Neuronal stem cell (in vitro differentiated cells): ENCODE results near the gene SELENOM.

Experiments
- DNase-seq: peaks from one replicate; pipeline ENCODE4 v3.0.0-alpha.2; 2013; ENCODE audit warnings: low spot score
- H2AFZ ChIP-seq: one replicate; pipeline ENCODE4 v1.6.1; 2013; ENCODE audit warnings: mild to moderate bottlenecking, low read length, inconsistent platforms
- H2AK5ac ChIP-seq: 2 replicates; pipeline ENCODE4 v1.6.1; 2013; ENCODE audit warnings: low read depth, mild to moderate bottlenecking, inconsistent platforms, low read length, moderate library complexity, mixed read lengths
- H2BK120ac ChIP-seq: 2 replicates; pipeline ENCODE4 v1.6.1; 2013; ENCODE audit warnings: low read depth, mild to moderate bottlenecking, inconsistent platforms, low read length, moderate library complexity, mixed read lengths
- H2BK12ac ChIP-seq: one replicate; pipeline ENCODE4 v1.6.1; 2013; ENCODE audit warnings: low read length, inconsistent platforms
- H2BK15ac ChIP-seq: 2 replicates; pipeline ENCODE4 v1.6.1; 2013; ENCODE audit warnings: mild to moderate bottlenecking, low read length, inconsistent platforms, mixed read lengths
- H2BK5ac ChIP-seq: one replicate; pipeline ENCODE4 v1.6.1; 2013; ENCODE audit warnings: inconsistent platforms, mild to moderate bottlenecking, low read length, moderate library complexity
- H3K14ac ChIP-seq: one replicate; pipeline ENCODE4 v1.6.1; 2013; ENCODE audit warnings: low read length, inconsistent platforms
- H3K18ac ChIP-seq: 2 replicates; pipeline ENCODE4 v1.6.1; 2013; ENCODE audit warnings: low read length, inconsistent platforms
- H3K23ac ChIP-seq: 2 replicates; pipeline ENCODE4 v1.6.1; 2013; ENCODE audit warnings: low read depth, mild to moderate bottlenecking, mixed read lengths, low read length, inconsistent platforms; ENCODE audit not compliant: poor library complexity
- H3K27ac ChIP-seq: replicated peaks from 3 replicates; pipeline ENCODE4 v1.5.1; 2013; ENCODE audit warnings: low read length, inconsistent platforms
- H3K27me3 ChIP-seq, 3 experiments: 2 replicates each; pipeline ENCODE4 v1.6.1; 2013; ENCODE audit warnings: low read length in 3 of 3, mild to moderate bottlenecking in 2 of 3, inconsistent platforms in 1 of 3, low read depth in 1 of 3, mixed read lengths in 1 of 3, moderate library complexity in 1 of 3; ENCODE audit not compliant: control insufficient read depth in 3 of 3, insufficient read depth in 3 of 3
- H3K36me3 ChIP-seq, 2 donors: replicated peaks in 1 of 2; 2 replicates each; pipeline ENCODE4 v1.6.1; 2013; ENCODE audit warnings: low read length in 2 of 2; ENCODE audit not compliant: control insufficient read depth in 2 of 2, insufficient read depth in 2 of 2
- H3K4ac ChIP-seq: 2 replicates; pipeline ENCODE4 v1.6.1; 2013; ENCODE audit warnings: inconsistent platforms, mild to moderate bottlenecking, low read length, moderate library complexity
- H3K4me1 ChIP-seq, 2 donors: 1 replicate in 1 of 2; 2 replicates in 1 of 2; pipeline ENCODE4 v1.6.1; 2013; ENCODE audit warnings: low read length in 2 of 2, low read depth in 1 of 2; ENCODE audit not compliant: control insufficient read depth in 2 of 2, insufficient read depth in 1 of 2
- H3K4me2 ChIP-seq: one replicate; pipeline ENCODE4 v1.6.1; 2013; ENCODE audit warnings: mild to moderate bottlenecking, low read length, inconsistent platforms; ENCODE audit not compliant: insufficient read depth, poor library complexity, severe bottlenecking
- H3K4me3 ChIP-seq, 2 donors: 2 replicates each; pipeline ENCODE4 v1.5.1; 2013; ENCODE audit warnings: low read length in 2 of 2, mild to moderate bottlenecking in 2 of 2, inconsistent platforms in 1 of 2, moderate library complexity in 1 of 2
- H3K79me1 ChIP-seq: one replicate; pipeline ENCODE4 v1.6.1; 2013; ENCODE audit warnings: low read depth, mild to moderate bottlenecking, inconsistent platforms, low read length, moderate library complexity
- H3K9ac ChIP-seq: one replicate; pipeline ENCODE4 v1.6.1; 2013; ENCODE audit warnings: mild to moderate bottlenecking, low read depth, low read length, inconsistent platforms; ENCODE audit not compliant: poor library complexity
- H3K9me3 ChIP-seq, 2 donors: replicated peaks in 1 of 2; 2 replicates each; pipeline versions ENCODE3 to v1.6.1; 2013; ENCODE audit warnings: low read length in 2 of 2, mild to moderate bottlenecking in 2 of 2, inconsistent platforms in 1 of 2, low read depth in 1 of 2, mixed read lengths in 1 of 2, moderate library complexity in 1 of 2; ENCODE audit not compliant: control insufficient read depth in 2 of 2, insufficient read depth in 1 of 2
- H4K8ac ChIP-seq: one replicate; pipeline ENCODE4 v1.6.1; 2013; ENCODE audit warnings: low read depth, mild to moderate bottlenecking, inconsistent platforms, low read length, moderate library complexity
- H4K91ac ChIP-seq: one replicate; pipeline ENCODE4 v1.6.1; 2013; ENCODE audit warnings: low read length, low read depth, mild to moderate bottlenecking, inconsistent platforms; ENCODE audit not compliant: poor library complexity
- WGBS, 2 donors: extraction: QIAGEN DNeasy Blood & Tissue Kit; methylation state at CpG; one replicate each; pipeline ENCODE4 v1.1.7; 2013; ENCODE audit warnings: missing lambda C conversion rate in 2 of 2, mixed read lengths in 1 of 2; ENCODE audit not compliant: insufficient read length in 2 of 2, insufficient replicate concordance in 1 of 2; ENCODE audit errors: extremely low coverage in 2 of 2; 5-methylcytosine and 5-hydroxymethylcytosine counted together

SELENOM gene

DNA sequence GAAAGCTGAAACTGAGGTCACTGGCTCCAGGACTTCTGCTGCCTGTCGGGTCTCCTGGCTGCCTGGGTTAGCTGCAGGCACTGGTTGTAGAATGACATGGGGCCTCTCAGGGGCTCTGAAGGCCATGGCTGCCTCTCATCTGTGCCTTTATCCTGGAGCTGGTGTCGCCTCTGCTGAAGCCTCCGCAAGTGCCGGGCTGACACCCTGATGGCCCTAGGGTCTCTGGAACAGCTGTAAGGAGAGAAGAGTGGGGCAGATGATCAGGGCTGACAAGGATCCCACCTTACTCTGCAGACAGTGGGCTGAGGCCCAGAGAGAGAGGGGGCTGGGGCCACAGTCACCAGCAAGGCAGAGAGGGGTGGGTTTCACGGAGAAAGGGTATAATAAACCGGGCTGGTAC, 28.3 kb upstream of the SELENOM start:
- no peak overlapping the region for H3K14ac ChIP-seq
- DNase-seq = no peak
- H3K23ac ChIP-seq = no peak overlapping the region
- WGBS, 2 donors = no CpG with 5 or more reads among the region's 6 CpGs
- no peak overlapping the region for H3K4me3 ChIP-seq
- no peak overlapping the region for H2BK5ac ChIP-seq
- no peak overlapping the region for H3K4ac ChIP-seq
- H3K9ac ChIP-seq = peak overlapping the region; percentile 3
- no peak overlapping the region for H4K91ac ChIP-seq
- peaks cover 30 to 60% of the 10 kb centered on the region in 2 donors for H3K36me3 ChIP-seq
- H2BK15ac ChIP-seq = no peak overlapping the region
- H2BK12ac ChIP-seq = no peak overlapping the region
- H3K18ac ChIP-seq = peak overlapping the region; percentile 15
- no peaks in the 10 kb centered on the region for H3K9me3 ChIP-seq
- H3K79me1 ChIP-seq = peaks cover 12% of the 10 kb centered on the region
- no peak overlapping the region for H2BK120ac ChIP-seq
- no peaks in the 10 kb centered on the region for H3K27me3 ChIP-seq
- no peak overlapping the region for H3K27ac ChIP-seq
- H2AFZ ChIP-seq = no peak overlapping the region
- H4K8ac ChIP-seq = no peak overlapping the region
- H2AK5ac ChIP-seq = no peak overlapping the region
- H3K4me1 ChIP-seq = peaks cover 13 to 21% of the 10 kb centered on the region in 2 donors
- no peak overlapping the region for H3K4me2 ChIP-seq

DNA sequence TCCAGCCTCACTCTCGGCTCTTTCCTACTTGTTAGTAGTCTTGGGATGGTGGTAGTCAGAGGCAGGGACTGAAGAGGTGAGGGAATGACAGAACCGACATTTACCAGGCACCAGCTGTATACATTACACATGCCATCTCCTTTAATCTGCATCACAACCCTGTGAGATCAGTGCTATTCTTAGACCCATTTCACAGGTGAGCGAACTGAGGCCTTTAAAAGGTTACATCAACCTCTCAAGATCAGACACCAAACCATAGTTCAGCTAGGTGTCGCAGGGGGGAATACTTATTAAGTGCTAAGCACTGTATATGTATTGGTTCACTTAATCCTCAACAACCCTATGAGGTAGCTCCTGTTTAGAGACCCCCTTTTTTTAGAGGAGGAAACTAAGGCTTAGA, 27.3 kb upstream of the SELENOM start:
- no peak overlapping the region for H4K8ac ChIP-seq
- no peak overlapping the region for H2BK15ac ChIP-seq
- no peak overlapping the region for H4K91ac ChIP-seq
- H3K9me3 ChIP-seq = no peaks in the 10 kb centered on the region
- H3K27me3 ChIP-seq = no peaks in the 10 kb centered on the region
- H3K4me2 ChIP-seq = no peak overlapping the region
- H3K4me1 ChIP-seq = peaks cover 8 to 16% of the 10 kb centered on the region in 2 donors
- H2BK12ac ChIP-seq = no peak overlapping the region
- no peak overlapping the region for H3K18ac ChIP-seq
- H2AK5ac ChIP-seq = no peak overlapping the region
- H2AFZ ChIP-seq = no peak overlapping the region
- H2BK120ac ChIP-seq = no peak overlapping the region
- peaks cover 30 to 60% of the 10 kb centered on the region in 2 donors for H3K36me3 ChIP-seq
- H2BK5ac ChIP-seq = no peak overlapping the region
- H3K4me3 ChIP-seq = no peak overlapping the region
- no peak overlapping the region for H3K4ac ChIP-seq
- no peak overlapping the region for H3K23ac ChIP-seq
- H3K79me1 ChIP-seq = peaks cover 10% of the 10 kb centered on the region
- no peak overlapping the region for H3K27ac ChIP-seq
- no peak for DNase-seq
- WGBS, 2 donors = no CpG with 5 or more reads among the region's 4 CpGs
- no peak overlapping the region for H3K9ac ChIP-seq
- no peak overlapping the region for H3K14ac ChIP-seq

DNA sequence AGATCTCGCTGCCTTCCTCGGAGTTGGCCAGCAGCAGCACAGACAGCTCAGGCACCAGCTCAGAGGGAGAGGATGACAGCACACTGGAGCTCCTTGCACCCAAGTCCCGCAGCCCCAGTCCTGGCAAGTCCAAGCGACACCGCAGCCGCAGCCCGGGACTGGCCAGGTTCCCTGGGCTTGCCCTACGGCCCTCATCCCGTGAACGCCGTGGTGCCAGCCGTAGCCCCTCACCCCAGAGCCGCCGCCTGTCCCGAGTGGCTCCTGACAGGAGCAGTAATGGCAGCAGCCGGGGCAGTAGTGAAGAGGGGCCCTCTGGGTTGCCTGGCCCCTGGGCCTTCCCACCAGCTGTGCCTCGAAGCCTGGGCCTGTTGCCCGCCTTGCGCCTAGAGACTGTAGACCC, 26.5 kb upstream of the SELENOM start:
- H2BK15ac ChIP-seq = no peak overlapping the region
- no peak for DNase-seq
- no peak overlapping the region for H3K4me2 ChIP-seq
- H2AK5ac ChIP-seq = no peak overlapping the region
- H3K27me3 ChIP-seq = no peaks in the 10 kb centered on the region
- no peak overlapping the region for H3K14ac ChIP-seq
- no peak overlapping the region for H4K91ac ChIP-seq
- H3K27ac ChIP-seq = no peak overlapping the region
- no peak overlapping the region for H2BK120ac ChIP-seq
- no peak overlapping the region for H3K4ac ChIP-seq
- no peak overlapping the region for H2AFZ ChIP-seq
- H3K36me3 ChIP-seq = peaks cover 30 to 60% of the 10 kb centered on the region in 2 donors
- no peak overlapping the region for H2BK12ac ChIP-seq
- no CpG with 5 or more reads among the region's 19 CpGs for WGBS, 2 donors
- H3K79me1 ChIP-seq = peaks cover 6% of the 10 kb centered on the region
- H3K23ac ChIP-seq = no peak overlapping the region
- H4K8ac ChIP-seq = no peak overlapping the region
- H3K18ac ChIP-seq = no peak overlapping the region
- peaks cover 2 to 9% of the 10 kb centered on the region in 2 donors for H3K4me1 ChIP-seq
- no peak overlapping the region for H3K9ac ChIP-seq
- H3K9me3 ChIP-seq = no peaks in the 10 kb centered on the region
- no peak overlapping the region for H3K4me3 ChIP-seq
- peak overlapping the region; percentile 66 for H2BK5ac ChIP-seq

DNA sequence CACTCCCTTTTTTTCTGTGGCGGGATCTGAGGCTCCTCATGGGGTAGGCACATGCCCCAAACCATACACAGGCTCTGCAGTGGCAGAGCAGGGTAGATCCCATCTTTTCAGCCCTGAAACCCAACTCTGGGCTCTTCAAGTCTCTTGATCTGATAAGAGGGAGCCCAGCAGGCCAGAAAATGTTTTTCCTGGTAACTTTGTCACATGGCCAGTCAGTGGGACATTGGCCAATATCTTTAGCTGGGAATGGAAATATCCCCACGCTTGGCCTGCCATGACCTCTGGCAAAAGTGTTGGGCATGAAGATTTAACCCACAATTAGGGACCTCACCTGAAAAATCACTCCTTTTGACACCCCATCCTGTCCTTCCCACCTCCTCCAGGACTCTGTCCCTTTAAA, 23.5 kb upstream of the SELENOM start:
- H3K14ac ChIP-seq = no peak overlapping the region
- H3K9ac ChIP-seq = no peak overlapping the region
- H2BK12ac ChIP-seq = no peak overlapping the region
- H3K18ac ChIP-seq = no peak overlapping the region
- no peak overlapping the region for H4K91ac ChIP-seq
- H2AK5ac ChIP-seq = no peak overlapping the region
- peaks cover 0 to 2% of the 10 kb centered on the region in 2 donors for H3K4me1 ChIP-seq
- H3K4me3 ChIP-seq = no peak overlapping the region
- H2BK15ac ChIP-seq = no peak overlapping the region
- no peaks in the 10 kb centered on the region for H3K27me3 ChIP-seq
- no peak overlapping the region for H2BK5ac ChIP-seq
- no peak overlapping the region for H4K8ac ChIP-seq
- no peak overlapping the region for H2BK120ac ChIP-seq
- H3K79me1 ChIP-seq = peaks cover 2% of the 10 kb centered on the region
- H3K4ac ChIP-seq = no peak overlapping the region
- DNase-seq = no peak
- no peak overlapping the region for H3K4me2 ChIP-seq
- WGBS, 2 donors = no CpG with 5 or more reads among the region's 2 CpGs
- no peak overlapping the region for H2AFZ ChIP-seq
- H3K23ac ChIP-seq = no peak overlapping the region
- H3K36me3 ChIP-seq = peaks cover 17 to 31% of the 10 kb centered on the region in 2 donors
- H3K27ac ChIP-seq = no peak overlapping the region
- H3K9me3 ChIP-seq = no peaks in the 10 kb centered on the region
